Liver (tissue), 4 donors: ENCODE measurements around the gene MOB3B. TPM values are rescaled to one million over a fixed set of nuclear protein-coding genes. Genes with fewer than 3 reads are reported as not detected.

Experiments
- polyA plus RNA-seq, 2 donors: library from polyadenylated mRNA; stranded (reverse) in 1 of 2; unstranded in 1 of 2; fragments of 200-250 nt in 1 of 2; fragments of >200 nt in 1 of 2; fragmentation: Nextera tagmentation in 1 of 2; extraction: Ambion mirVana in 1 of 2; gene quantifications; one replicate each; pipeline versions ENCODE4 v1.2.1 to v1.2.3, GENCODE V29; 2013 to 2015
- total RNA-seq, 2 donors: library from RNA; depleted of rRNA; stranded (reverse); fragments of >200 nt; gene quantifications; one replicate each; pipeline ENCODE4 v1.2.3, GENCODE V29; 2014
- donor health status: healthy.
- donor health status: healthy.
- donor health status: healthy.

MOB3B gene
- total and polyA plus RNA-seq, 4 donors, result 0.36 to 1.1 (median 0.76) TPM

Other genes with a start within 250 kb of the MOB3B start
- gene EQTN, start 232.7 kb downstream of the MOB3B start, total RNA-seq, result under 1 TPM; 0.08 to 0.14 TPM
- gene EQTN, start 232.7 kb downstream of the MOB3B start, polyA plus RNA-seq, result not detected
- gene IFNK, start 5.5 kb downstream of the MOB3B start, total RNA-seq, result not detected
- not detected for gene IFNK, start 5.5 kb downstream of the MOB3B start, polyA plus RNA-seq
- gene C9orf72, start 43.7 kb upstream of the MOB3B start, total RNA-seq, result 10 to 100 TPM in 1 of 2 donors, 1 to 10 TPM in 1; 8.0 to 14.1 TPM
- 1 to 10 TPM; 2.8 to 9.2 TPM for gene C9orf72, start 43.7 kb upstream of the MOB3B start, polyA plus RNA-seq